LHCN-M2 (cell line): ENCODE results near the gene C1QTNF3. TPM values are rescaled to one million over a fixed set of nuclear protein-coding genes. Genes with fewer than 3 reads are reported as not detected.

Experiments
- DNase-seq: peaks from one replicate; pipeline ENCODE4 v3.0.0-alpha.2; 2012; ENCODE audit warnings: low read depth
- total RNA-seq: library from RNA; depleted of rRNA; stranded (reverse); fragments of >200 nt; gene quantifications from 2 replicates; pipeline ENCODE4 v1.2.3, GENCODE V29; 2014; rRNA removed

C1QTNF3 gene
- total RNA-seq, 1 experiment from 2014 or later, result 0.40 TPM

DNA sequence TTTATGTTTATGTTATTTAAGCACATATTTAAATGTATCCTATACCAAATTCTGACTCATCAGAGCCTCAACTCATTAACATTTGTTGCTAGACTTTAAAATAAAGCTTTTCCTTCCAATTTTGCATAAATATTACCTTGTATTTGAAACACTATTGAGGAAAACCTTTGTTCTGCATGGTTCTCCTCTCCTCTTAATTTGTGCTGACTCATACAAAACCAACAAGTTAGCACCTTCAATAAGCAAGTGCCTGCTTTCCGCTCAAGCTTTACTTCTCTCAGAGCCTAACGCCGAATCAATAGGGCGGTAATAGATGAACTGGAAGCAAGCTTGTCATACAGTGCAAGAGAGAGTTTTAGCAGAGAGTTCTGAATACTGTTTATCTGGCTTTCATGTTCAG is 43.0 kb downstream of the C1QTNF3 start:
- no peak for DNase-seq

DNA sequence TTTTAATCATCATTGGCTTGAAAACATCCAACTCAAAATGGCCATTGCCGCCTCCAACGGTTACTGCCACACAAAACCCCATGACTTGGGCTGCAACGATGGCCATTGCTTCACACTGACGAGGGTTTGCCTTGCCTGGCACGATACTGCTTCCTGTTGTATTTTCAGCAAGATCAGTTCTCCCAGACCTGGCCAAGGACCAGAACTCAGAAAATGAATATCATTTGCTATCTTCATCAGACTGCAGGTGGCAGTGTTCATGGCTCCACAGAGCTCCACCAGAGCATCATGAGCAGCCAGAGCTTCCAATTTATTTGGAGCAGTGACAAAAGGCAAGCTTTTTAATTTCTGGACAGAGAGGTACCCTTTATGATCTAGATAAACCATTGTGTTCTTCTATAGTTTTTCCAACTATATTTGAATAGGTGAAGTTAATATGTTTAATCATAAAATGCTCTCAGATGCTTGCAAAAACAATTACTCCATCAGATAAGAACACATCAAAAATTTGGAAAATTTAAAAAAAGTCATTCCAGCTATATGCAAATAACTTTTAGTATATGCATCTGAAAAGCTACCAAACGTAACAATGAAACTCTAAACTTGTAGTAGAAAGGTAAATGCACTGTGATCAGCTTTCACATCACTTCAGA is 45.6 kb downstream of the C1QTNF3 start:
- peak; percentile 82 for DNase-seq

DNA sequence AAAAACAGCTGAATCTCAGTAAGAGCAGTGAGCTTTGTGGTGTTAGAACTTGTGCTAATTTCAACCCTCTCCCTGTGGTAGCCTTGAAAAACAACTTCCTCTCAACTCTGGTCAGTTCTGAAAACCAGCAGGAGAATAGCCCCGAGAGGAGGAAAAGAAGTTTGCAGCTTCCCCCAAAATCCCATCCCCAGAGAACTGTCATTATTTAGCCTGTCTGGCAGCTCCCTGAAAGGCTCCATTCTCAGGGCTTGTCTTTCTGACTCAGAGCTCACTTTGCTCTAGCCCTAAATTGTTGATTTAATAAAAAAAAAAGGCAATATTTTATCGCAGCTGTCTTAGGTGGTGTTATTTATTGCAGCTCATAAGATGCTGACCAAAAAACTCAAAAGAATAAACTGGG is 47.1 kb downstream of the C1QTNF3 start:
- no peak for DNase-seq

DNA sequence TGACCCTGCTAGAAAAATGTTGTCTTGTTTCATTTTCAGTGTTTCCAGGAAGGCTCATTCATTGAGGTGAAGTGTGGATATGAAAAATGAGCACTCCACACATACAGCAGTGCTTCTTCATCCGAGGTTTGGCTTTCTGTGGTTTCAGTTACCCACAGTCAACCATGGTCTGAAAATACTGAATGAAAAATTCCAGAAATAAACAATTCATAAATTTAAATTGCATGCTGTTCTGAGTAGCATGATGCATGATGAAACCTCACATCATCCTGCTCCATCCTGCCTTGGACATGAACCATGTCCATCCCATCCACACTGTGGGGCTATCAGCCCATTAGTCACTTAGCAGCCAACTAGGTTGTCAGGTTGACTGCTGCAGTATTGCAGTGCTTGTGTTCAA is 48.2 kb downstream of the C1QTNF3 start:
- peak; percentile 35 for DNase-seq

DNA sequence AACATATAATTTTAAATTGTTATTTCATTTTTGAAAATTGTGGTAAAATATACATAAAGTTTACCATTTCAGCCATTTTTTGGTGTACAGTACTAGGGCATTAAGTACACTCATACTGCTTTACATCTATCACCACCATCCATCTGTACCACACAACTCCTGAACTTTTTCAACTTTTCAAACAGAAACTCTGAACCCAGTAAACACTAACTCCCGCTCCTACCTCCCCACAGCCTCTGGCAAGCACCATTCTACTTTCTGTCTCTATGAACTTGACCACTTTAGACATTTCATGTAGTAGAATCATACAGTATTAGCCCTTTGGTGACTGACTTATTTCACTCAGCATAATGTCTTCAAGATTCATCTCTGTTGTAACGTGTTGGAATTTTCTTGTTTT is 50.1 kb downstream of the C1QTNF3 start:
- no peak for DNase-seq

DNA sequence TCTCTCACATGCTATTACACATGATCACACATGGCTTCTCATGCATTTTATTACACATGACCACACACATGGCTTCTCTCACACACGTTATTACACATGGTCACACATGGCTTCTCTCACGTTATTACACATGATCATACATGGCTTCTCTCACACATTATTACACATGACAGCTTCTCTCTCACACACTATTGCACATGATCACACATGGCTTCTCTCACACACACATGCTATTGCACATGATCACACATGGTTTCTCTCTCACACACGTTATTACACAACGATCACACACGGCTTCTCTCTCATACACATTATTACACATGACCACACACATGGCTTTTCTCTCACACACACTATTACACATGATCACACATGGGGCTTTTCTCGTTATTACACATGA is 57.6 kb downstream of the C1QTNF3 start:
- no peak for DNase-seq

DNA sequence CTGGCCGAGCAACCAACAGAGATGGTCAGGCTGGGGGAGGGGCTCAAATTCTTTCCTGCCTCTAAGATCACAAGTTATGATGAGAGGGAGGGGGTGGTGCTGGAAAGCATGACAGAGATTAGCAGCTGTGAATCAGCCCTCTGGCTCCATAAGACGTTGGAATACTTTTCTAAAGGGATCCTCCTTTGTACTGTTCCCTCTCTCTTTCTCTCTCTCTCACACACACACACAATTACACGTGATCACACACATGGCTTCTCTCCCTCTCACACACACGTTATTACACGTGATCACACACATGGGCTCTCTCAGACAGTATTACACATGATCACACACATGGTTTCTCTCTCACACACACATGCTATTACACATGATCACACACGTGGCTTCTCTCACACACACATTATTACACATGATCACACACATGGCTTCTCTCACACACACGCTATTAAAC is 58.3 kb downstream of the C1QTNF3 start, which contains the start of gene SLC45A2:
Gene SLC45A2 (minus strand): TSS at position 23 of the 454 bp plus-strand sequence. CDS start 110 bp downstream, outside the sequence.
- no peak for DNase-seq

DNA sequence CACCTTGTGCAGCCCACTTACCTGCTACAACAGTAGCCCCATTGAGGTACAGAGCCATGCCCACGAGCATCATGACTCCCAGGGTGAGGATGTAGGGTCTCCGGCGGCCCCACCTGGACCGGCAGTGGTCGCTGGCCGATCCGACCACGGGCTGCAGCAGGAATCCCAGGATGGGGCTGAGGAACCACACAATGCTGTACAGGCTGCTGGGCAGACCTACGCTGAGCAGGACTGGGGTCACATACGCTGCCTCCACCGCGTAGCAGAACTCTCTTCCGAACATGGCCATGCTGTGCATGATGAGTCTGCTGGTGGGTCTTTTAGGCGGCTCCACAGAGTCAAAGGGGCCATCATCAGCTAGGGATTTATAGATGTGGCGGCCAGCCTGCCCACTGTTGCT is 58.8 kb downstream of the C1QTNF3 start:
- no peak for DNase-seq

DNA sequence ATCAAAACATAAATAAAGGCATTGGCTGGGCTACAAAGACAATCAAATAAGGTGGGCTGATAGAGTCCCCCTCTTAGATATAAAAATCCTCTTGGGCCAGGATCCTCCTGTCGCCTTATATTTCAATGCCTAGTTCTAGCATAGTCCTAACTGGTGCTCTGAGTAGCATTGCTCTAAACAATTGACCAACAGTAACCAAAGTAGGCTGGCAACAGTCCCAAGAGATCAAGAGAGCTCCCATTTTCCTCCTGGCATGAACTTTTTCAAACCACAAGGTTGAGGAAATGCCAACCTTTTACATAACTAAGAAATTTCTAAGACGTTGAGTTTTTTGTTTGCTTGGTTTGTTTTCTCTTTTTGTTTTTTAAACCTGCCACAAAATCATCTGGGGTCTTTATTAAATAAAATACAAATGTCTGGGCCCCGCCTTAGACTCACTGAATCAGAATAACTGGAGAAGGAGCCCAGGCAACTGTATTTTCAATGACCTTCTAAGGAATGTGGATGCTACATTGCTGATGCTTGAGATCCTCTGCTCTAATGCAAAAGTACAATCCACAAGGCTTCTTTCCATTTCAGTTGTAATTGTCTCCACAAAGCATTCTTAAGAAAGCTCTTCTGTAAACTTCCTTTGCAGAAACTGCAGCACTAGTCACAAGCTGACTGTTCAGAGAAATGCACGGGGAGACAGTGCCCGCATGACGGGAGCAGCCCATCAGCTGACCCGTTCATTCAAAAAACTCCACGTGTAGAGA is 61.4 kb downstream of the C1QTNF3 start:
- peak; percentile 66 for DNase-seq

DNA sequence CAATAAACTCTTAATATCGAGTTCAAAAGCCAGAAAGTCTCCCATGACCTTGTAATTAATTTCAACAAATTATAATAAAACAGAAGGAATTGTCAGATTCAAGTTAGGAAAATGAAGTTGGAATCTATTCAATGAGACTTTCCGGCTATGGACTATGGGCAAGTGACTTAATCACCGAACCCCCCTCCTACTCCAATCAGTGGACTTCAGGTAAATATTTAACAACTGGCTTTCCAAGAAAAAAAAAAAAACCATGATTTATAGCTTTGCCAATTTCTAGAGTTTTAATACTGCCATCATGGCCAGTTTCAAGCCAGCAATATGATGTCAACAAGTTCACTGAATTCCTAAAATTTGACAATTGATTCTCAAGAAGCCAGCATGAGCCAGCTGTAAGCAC is 63.0 kb downstream of the C1QTNF3 start:
- no peak for DNase-seq

DNA sequence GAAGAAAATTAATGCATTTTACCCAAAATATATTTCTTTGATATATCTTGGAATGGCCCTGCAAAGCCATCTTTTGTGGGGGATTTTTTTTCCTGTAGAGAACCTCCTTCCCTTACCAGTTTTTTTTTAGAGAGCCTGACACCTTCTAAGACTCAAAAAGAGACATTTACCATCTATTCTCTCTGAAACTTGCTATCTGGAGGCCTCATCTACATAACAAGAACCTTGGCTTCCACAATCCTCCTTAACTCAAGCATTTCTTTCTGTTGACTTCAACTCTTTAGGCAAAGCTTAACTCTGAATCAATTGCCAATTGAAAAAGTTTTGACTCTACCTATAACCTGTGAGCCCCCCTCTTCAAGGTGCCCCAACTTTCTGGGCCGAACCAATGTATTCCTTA is 64.7 kb downstream of the C1QTNF3 start:
- no peak for DNase-seq

DNA sequence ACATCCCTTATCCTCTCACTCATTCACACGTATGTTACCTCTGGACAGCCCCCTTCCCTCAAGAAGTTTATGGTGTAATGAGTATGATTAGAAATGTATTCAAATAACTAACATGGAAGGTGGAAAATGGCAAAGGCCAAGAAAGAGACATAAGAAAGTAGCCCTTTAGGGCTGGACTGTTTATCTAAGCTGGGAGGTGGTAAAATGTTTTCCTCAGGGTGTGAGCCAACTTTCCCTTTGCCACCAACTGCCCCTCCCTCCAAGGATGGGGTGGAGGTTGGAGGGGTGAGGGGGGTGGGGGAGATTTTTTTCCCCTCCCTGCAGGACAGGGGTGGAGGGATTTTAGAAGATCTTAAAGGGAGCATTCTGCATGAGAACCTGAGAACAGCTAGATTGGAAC is 66.7 kb downstream of the C1QTNF3 start:
- no peak for DNase-seq

DNA sequence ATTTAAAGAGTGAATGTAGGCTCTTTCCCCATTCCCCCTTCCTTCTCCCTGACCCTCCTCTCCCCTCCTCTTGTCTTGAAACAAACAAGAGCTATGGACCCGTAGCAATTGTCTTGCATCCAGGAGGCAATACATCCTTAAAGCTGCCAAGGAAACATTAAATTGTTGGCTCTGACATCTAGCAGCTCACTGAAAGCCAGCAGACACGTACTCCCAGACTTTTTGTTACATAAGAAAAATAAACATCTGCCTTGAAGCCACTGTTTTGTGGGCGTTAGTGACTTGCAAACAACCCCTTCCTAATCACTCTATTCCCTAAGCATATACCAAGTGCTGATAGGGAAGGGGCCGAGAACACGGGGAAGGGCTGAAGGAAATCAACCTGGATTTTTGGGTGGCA is 67.2 kb downstream of the C1QTNF3 start:
- no peak for DNase-seq

DNA sequence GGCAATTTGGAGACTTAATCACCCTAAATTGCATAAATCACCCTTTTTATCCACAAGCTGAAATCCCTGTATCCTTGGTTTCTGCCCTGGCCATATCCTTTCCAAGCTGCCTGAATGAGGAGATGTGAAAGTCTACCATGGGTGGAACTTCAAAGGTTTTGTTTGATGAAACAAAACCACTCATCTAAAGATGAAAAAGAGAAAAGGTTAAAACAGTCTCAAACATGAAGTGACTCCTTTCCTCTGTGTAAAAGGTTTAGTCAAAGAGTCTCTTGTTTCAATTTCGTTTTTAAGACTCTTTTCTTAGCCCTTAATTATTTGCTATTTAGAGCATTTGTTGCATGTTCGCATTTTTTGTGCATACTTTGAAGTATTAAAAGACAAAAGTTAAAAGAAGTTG is 69.7 kb downstream of the C1QTNF3 start:
- DNase-seq, result no peak

DNA sequence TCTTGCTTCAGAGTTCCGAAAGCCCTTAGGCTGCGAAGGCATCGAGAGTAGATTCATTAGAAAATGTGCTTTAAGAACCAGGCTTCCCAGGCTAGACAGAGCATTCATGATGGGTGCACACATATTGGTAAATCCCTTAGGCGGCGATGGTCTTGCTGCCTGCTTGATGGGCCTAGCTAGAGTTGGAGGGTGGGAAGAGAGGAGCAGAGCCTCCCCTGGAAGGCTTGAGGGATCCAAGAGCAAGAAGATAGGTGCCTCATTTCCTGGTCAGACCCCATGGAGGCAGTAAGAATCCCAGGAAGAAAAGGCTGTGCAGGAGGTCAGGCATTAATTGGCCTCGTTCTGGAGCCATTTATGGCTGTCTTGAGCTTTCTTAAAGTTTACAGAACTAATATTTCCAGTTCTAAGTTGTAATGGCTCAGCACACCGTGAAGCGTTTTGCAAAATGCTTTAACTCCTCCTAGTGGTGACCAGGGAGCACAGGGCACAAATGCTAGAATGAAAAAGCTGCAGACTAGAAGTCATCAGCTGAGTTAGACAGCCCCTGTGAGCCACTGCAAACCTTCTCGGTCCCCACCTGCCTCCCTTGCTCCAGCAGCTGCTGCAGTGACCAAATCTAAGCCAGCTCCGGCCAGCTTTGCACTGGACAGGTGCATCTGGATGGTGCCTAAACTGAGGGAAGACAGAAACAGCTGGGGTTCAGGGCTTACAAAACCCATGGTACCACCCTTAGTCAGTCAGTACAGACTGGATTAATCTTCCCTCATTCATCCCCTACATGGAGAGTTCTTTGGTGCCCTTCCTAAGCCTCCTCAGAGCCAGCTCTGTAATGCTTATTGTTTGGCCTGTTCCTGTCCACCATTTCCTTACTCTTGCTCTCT is 73.2 kb downstream of the C1QTNF3 start:
- DNase-seq, result peak; percentile 60

DNA sequence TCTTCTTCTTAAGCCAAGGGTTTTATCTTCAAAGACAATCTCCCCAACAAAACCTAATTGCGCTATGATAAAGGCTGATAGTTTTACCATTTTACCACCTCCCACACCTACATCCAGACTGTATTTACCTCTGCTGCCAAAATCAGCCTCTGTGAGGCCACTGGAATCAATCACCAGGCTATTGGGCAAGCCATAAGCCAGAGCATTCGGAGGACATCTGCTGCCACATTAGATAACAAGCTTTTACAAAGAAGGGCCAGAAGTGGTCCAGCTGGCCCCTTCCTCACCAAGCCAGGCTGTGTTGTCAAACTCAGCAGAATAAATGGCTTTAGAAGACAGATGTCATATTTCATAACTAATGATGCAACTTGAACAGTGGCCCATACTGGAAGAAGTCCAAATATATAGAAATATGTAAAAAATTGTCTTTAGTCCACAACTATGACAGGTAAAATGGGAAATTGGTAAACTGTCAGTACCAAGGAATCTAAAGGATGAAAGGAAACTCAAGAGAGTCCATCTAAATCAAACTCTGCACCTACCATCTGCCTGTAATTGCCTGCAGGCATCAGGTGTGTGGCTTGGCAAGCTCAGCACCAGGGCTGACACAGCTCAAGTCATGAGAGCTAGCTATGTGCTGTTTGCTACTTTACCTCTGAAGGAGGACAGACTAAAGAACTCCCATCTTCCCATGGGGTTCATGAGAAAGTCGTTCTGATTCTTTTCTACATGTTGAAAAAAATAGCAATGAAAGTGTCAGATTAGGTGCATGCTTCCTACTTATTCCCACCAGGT is 74.6 kb downstream of the C1QTNF3 start:
- DNase-seq, result no peak

Other genes starting within 250 kb of the C1QTNF3 start
- gene ADAMTS12, start 151.2 kb downstream of the C1QTNF3 start, total RNA-seq, result 8.2 and 11.6 TPM in 2 replicates
- gene RXFP3, start 106.8 kb downstream of the C1QTNF3 start, total RNA-seq, result not detected in 2 replicates
- gene SLC45A2, start 58.5 kb downstream of the C1QTNF3 start, total RNA-seq, result 0.19 TPM in 1 of 2 replicates, not detected in the other
- gene AMACR, start 35.2 kb downstream of the C1QTNF3 start, total RNA-seq, result 18.3 and 21.0 TPM in 2 replicates